ENCODE data around the gene RREB1. TPM values are rescaled to one million over a fixed set of nuclear protein-coding genes. Genes with fewer than 3 reads are reported as not detected.

RREB1 gene
- total and polyA plus RNA-seq, 2 donors (not counting 3 experiments of a cell fraction or from before 2014, with no cell fraction given), result 3.7 to 33.0 TPM

DNA sequence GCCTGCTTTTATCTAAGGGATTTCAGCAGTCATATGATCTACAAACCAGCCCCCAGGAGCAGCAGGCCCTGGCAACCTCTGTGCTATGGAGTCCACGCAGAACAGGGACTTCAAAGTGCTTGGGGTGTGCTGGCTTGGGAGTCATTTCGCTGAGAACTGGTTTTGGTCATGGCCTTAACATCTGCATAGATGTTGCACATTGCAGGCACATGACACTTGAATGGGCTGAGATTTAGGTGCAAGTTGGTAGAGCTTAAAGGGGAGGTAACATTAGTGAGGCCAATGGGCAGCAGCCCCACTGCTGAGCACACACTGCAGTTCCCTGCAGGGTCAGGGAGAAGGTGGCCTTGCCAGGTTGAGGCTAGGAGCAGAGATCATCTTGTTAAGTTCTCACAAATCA is 43.6 kb downstream of the RREB1 start:
- dilution Hi-C loops (cut with MboI; ENCODE audit: extremely low pct_ligation_motif_present, low sequenced_read_pairs), result no loop called here

More for the DNA sequence above, 43.6 kb downstream of the RREB1 start:
- Histone ChIP-seq H3K27ac (ENCODE audit: insufficient read depth, low read depth, low read length) (no peak overlapping the region), H4K20me1 (replicated peaks; ENCODE audit: control insufficient read depth, extremely low read depth, insufficient read depth, low read length) (peaks cover 2% of the 10 kb centered on the region), H3K27me3 (ENCODE audit: control insufficient read depth in 2 of 2, insufficient read depth in 2 of 2, low read length in 2 of 2) (no peaks in the 10 kb centered on the region), H3K36me3 (ENCODE audit: control insufficient read depth in 2 of 2, extremely low read depth in 1 of 2, insufficient read depth in 2 of 2, low read length in 2 of 2) (no peaks in the 10 kb centered on the region), H3K4me2 (ENCODE audit: insufficient read depth, low read length) (no peak overlapping the region), H3K79me2 (ENCODE audit: control insufficient read depth, insufficient read depth, low read length) (peaks cover 88% of the 10 kb centered on the region), H3K9ac (replicated peaks; ENCODE audit: extremely low read depth, insufficient read depth, low read length) (no peak overlapping the region), H3K4me1 (ENCODE audit: control insufficient read depth, extremely low read depth, insufficient read depth, low read length) (peaks cover 11% of the 10 kb centered on the region), H3K9me1 (replicated peaks; ENCODE audit: control insufficient read depth, extremely low read depth, insufficient read depth, low read length) (no peaks in the 10 kb centered on the region), H2AFZ (ENCODE audit: low read depth, low read length) (no peak overlapping the region), H3K4me3 (replicated peaks in 1 of 3; ENCODE audit: insufficient read depth in 1 of 3, low read depth in 1 of 3, low read length in 3 of 3) (no peak overlapping the region), H3K9me3 (replicated peaks; ENCODE audit: control insufficient read depth, insufficient read depth, low read length) (no peaks in the 10 kb centered on the region)
- CTCF ChIA-PET, result interaction anchor here (0.7 to 1.2 kb wide), 2 partner anchors 10 to 30 kb away, joined by 3 to 4 read pairs; no protein-coding TSS in a partner anchor
- DNase-seq (ENCODE audit: low read depth, low spot score), result no peak
- intact Hi-C loops (cut with micrococcal nuclease), result no loop called here
- no TSS peak for BruUV-seq (replicated peaks)
- TF ChIP-seq EZH2 (IDR thresholded peaks at IDR 0.05; ENCODE audit: borderline replicate concordance, low read depth, low read length, severe bottlenecking) (no peak), GATA2 (IDR thresholded peaks at IDR 0.05; ENCODE audit: insufficient read depth, insufficient read length, low read depth, low read length) (no peak), POLR2A (IDR thresholded peaks at IDR 0.05; ENCODE audit: low read depth, low read length) (no peak), POLR2AphosphoS5 (IDR thresholded peaks at IDR 0.05; ENCODE audit: insufficient read depth, low read depth, low read length) (no peak), JUN (IDR thresholded peaks at IDR 0.05; ENCODE audit: borderline replicate concordance, insufficient read depth, insufficient read length, low read depth) (no peak), FOS (IDR thresholded peaks at IDR 0.05; ENCODE audit: borderline replicate concordance, insufficient read depth, low read length) (no peak), MYC (IDR thresholded peaks at IDR 0.05; ENCODE audit: low read depth, low read length) (no peak)
- TF ChIP-seq, protein P1, sequence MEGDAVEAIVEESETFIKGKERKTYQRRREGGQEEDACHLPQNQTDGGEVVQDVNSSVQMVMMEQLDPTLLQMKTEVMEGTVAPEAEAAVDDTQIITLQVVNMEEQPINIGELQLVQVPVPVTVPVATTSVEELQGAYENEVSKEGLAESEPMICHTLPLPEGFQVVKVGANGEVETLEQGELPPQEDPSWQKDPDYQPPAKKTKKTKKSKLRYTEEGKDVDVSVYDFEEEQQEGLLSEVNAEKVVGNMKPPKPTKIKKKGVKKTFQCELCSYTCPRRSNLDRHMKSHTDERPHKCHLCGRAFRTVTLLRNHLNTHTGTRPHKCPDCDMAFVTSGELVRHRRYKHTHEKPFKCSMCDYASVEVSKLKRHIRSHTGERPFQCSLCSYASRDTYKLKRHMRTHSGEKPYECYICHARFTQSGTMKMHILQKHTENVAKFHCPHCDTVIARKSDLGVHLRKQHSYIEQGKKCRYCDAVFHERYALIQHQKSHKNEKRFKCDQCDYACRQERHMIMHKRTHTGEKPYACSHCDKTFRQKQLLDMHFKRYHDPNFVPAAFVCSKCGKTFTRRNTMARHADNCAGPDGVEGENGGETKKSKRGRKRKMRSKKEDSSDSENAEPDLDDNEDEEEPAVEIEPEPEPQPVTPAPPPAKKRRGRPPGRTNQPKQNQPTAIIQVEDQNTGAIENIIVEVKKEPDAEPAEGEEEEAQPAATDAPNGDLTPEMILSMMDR (IDR thresholded peaks at IDR 0.05; ENCODE audit: extremely low read depth in 1 of 2, insufficient read depth in 1 of 2, low read depth in 1 of 2, low read length in 2 of 2), result no peak
- TF ChIP-seq, protein P2, sequence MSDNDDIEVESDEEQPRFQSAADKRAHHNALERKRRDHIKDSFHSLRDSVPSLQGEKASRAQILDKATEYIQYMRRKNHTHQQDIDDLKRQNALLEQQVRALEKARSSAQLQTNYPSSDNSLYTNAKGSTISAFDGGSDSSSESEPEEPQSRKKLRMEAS (IDR thresholded peaks at IDR 0.05; ENCODE audit: insufficient read depth, insufficient read length), result no peak
- FAIRE-seq, result no peak
- POLR2A ChIA-PET, result no interaction called here

Measured in endothelial cell of umbilical vein (primary cell).